ENCODE measurements around the gene ASS1. TPM values are rescaled to one million over a fixed set of nuclear protein-coding genes. Genes with fewer than 3 reads are reported as not detected.

The ASS1 gene
- polyA plus RNA-seq, 1 experiment: 99.5 TPM

- TF ChIP-seq CTCF (IDR thresholded peaks at IDR 0.05; ENCODE audit: low read depth, low read length): no peak
- Histone ChIP-seq H3K27me3 (ENCODE audit: control insufficient read depth, insufficient read depth, low read length) (peaks cover 17% of the 10 kb centered on the region), H3K4me3 (ENCODE audit: low read depth, low read length) (no peak overlapping the region), H3K9me3 (ENCODE audit: control insufficient read depth, insufficient read depth, low read length) (peaks cover 5% of the 10 kb centered on the region), H3K27ac (ENCODE audit: low read depth, low read length) (no peak overlapping the region)
- no peak for DNase-seq (ENCODE audit: low read depth, low spot score)
- ChIA-PET POLR2A (interaction anchor here (0.6 kb wide), 1 partner anchor 10 kb away, joined by 3 read pairs; no protein-coding TSS in a partner anchor), CTCF (interaction anchor here (1.2 kb wide), 1 partner anchor 14 kb away, joined by 4 read pairs; no protein-coding TSS in a partner anchor)
These were observed 7.6 kb upstream of the ASS1 start for GRCh38 chr9:130437011-130437789.

GRCh38 chr9:130438382-130438981, 6.3 kb upstream of the ASS1 start:
- Histone ChIP-seq H3K9me3 (ENCODE audit: control insufficient read depth, insufficient read depth, low read length) (peaks cover 5% of the 10 kb centered on the region), H3K27me3 (ENCODE audit: control insufficient read depth, insufficient read depth, low read length) (peaks cover 14% of the 10 kb centered on the region), H3K27ac (ENCODE audit: low read depth, low read length) (no peak overlapping the region), H3K4me3 (ENCODE audit: low read depth, low read length) (no peak overlapping the region)
- no peak for DNase-seq (ENCODE audit: low read depth, low spot score)
- POLR2A ChIA-PET: no interaction called here
- no peak for TF ChIP-seq CTCF (IDR thresholded peaks at IDR 0.05; ENCODE audit: low read depth, low read length)
- CTCF ChIA-PET: no interaction called here

- Histone ChIP-seq H3K27me3 (ENCODE audit: control insufficient read depth, insufficient read depth, low read length) (peaks cover 8% of the 10 kb centered on the region), H3K27ac (ENCODE audit: low read depth, low read length) (no peak overlapping the region), H3K4me3 (ENCODE audit: low read depth, low read length) (no peak overlapping the region), H3K9me3 (ENCODE audit: control insufficient read depth, insufficient read depth, low read length) (peaks cover 5% of the 10 kb centered on the region)
- CTCF ChIA-PET: no interaction called here
- DNase-seq (ENCODE audit: low read depth, low spot score): no peak
- no peak for TF ChIP-seq CTCF (IDR thresholded peaks at IDR 0.05; ENCODE audit: low read depth, low read length)
- POLR2A ChIA-PET: no interaction called here
These were observed 3.7 kb upstream of the ASS1 start for GRCh38 chr9:130441031-130441430.

GRCh38 chr9:130442746-130443455, 1.9 kb upstream of the ASS1 start:
- DNase-seq (ENCODE audit: low read depth, low spot score): no peak
- Histone ChIP-seq H3K9me3 (ENCODE audit: control insufficient read depth, insufficient read depth, low read length) (peaks cover 5% of the 10 kb centered on the region), H3K4me3 (ENCODE audit: low read depth, low read length) (no peak overlapping the region), H3K27me3 (ENCODE audit: control insufficient read depth, insufficient read depth, low read length) (peaks cover 4% of the 10 kb centered on the region), H3K27ac (ENCODE audit: low read depth, low read length) (no peak overlapping the region)
- ChIA-PET CTCF (interaction anchor here (0.7 kb wide), 1 partner anchor 15 kb away, joined by 3 read pairs; no protein-coding TSS in a partner anchor), POLR2A (no interaction called here)
- no peak for TF ChIP-seq CTCF (IDR thresholded peaks at IDR 0.05; ENCODE audit: low read depth, low read length)

- ChIA-PET CTCF (interaction anchor here (0.8 kb wide), 1 partner anchor 258 kb away, joined by 3 read pairs; no protein-coding TSS in a partner anchor), POLR2A (no interaction called here)
- Histone ChIP-seq H3K4me3 (ENCODE audit: low read depth, low read length) (no peak overlapping the region), H3K9me3 (ENCODE audit: control insufficient read depth, insufficient read depth, low read length) (peaks cover 5% of the 10 kb centered on the region), H3K27ac (ENCODE audit: low read depth, low read length) (no peak overlapping the region), H3K27me3 (ENCODE audit: control insufficient read depth, insufficient read depth, low read length) (peaks cover 4% of the 10 kb centered on the region)
- no peak for TF ChIP-seq CTCF (IDR thresholded peaks at IDR 0.05; ENCODE audit: low read depth, low read length)
- no peak for DNase-seq (ENCODE audit: low read depth, low spot score)
These were observed 1.3 kb upstream of the ASS1 start for GRCh38 chr9:130443456-130443801.
